Endothelial cell of umbilical vein (primary cell): Measurements from ENCODE around the gene DST. TPM values are rescaled to one million over a fixed set of nuclear protein-coding genes. Genes with fewer than 3 reads are reported as not detected.

Experiments used
- BruUV-seq: library from RNA; stranded (reverse); fragments of 400-500 nt; replicated peaks from 2 replicates; lab custom pipeline; 2021; lab: Mats Ljungman, UMichigan
- CTCF ChIA-PET: fragments of 300-600, 350-600 bp; sonication (Branson Sonifier 250); formaldehyde crosslinking; loops from one replicate; lab custom pipeline; 2021; ENCODE audit warnings: antibody characterized with exemption, inconsistent platforms; lab: Charles Lee
- POLR2A ChIA-PET: fragments of 300-600, 350-600 bp; sonication (Branson Sonifier 250); formaldehyde crosslinking; loops from one replicate; lab custom pipeline; 2021; ENCODE audit warnings: antibody characterized with exemption, inconsistent platforms; lab: Charles Lee
- DNase-seq: peaks from one replicate; pipeline ENCODE4 v3.0.0-alpha.2; 2011; ENCODE audit warnings: low read depth, low spot score
- FAIRE-seq: peaks from 2 replicates; lab custom pipeline; 2011; peaks lifted over from hg19 to GRCh38; lab: Jason Lieb, UNC
- H2AFZ ChIP-seq: 2 replicates; pipeline ENCODE4 v1.6.0; 2012; ENCODE audit warnings: low read depth, low read length, control low read depth, inconsistent platforms
- H3K27ac ChIP-seq: 2 replicates; pipeline ENCODE4 v1.5.1; 2011; ENCODE audit warnings: low read depth, mild to moderate bottlenecking, control low read depth, low read length, moderate library complexity; ENCODE audit not compliant: insufficient read depth
- H3K27me3 ChIP-seq, 2 experiments: 2 replicates each; pipeline versions ENCODE4 v1.6.0 to v1.6.1; 2011; ENCODE audit warnings: low read length in 2 of 2, mixed read lengths in 1 of 2; ENCODE audit not compliant: control insufficient read depth in 2 of 2, insufficient read depth in 2 of 2
- H3K36me3 ChIP-seq, 2 experiments: 2 replicates in 1 of 2; 3 replicates in 1 of 2; pipeline ENCODE4 v1.5.1; 2011; ENCODE audit warnings: low read length in 2 of 2, mild to moderate bottlenecking in 1 of 2, moderate library complexity in 1 of 2; ENCODE audit not compliant: control insufficient read depth in 2 of 2, insufficient read depth in 2 of 2; ENCODE audit errors: extremely low read depth in 1 of 2
- H3K4me1 ChIP-seq: 3 replicates; pipeline ENCODE4 v1.5.1; 2011; ENCODE audit warnings: mild to moderate bottlenecking, low read length; ENCODE audit not compliant: control insufficient read depth, insufficient read depth; ENCODE audit errors: extremely low read depth
- H3K4me2 ChIP-seq: 2 replicates; pipeline ENCODE4 v1.6.1; 2011; ENCODE audit warnings: low read length, control low read depth, mixed read lengths; ENCODE audit not compliant: insufficient read depth
- H3K4me3 ChIP-seq, 3 experiments: fragments of 200-600 bp in 1 of 3; sonication (generic), shearing (Covaris generic) in 1 of 3; replicated peaks in 1 of 3; 2 replicates each; pipeline ENCODE4 v1.5.1; 2011 to 2016; ENCODE audit warnings: control low read depth in 3 of 3, low read length in 3 of 3, mild to moderate bottlenecking in 2 of 3, inconsistent platforms in 1 of 3, low read depth in 1 of 3, moderate library complexity in 1 of 3; ENCODE audit not compliant: insufficient read depth in 1 of 3
- H3K79me2 ChIP-seq: 2 replicates; pipeline ENCODE4 v1.6.0; 2012; ENCODE audit warnings: low read length, inconsistent platforms; ENCODE audit not compliant: control insufficient read depth, insufficient read depth
- H3K9ac ChIP-seq: replicated peaks from 2 replicates; pipeline ENCODE3; 2011; ENCODE audit warnings: low read length, control low read depth; ENCODE audit not compliant: insufficient read depth; ENCODE audit errors: extremely low read depth
- H3K9me1 ChIP-seq: replicated peaks from 3 replicates; pipeline ENCODE4 v1.6.0; 2011; ENCODE audit warnings: mild to moderate bottlenecking, low read length; ENCODE audit not compliant: control insufficient read depth, insufficient read depth; ENCODE audit errors: extremely low read depth
- H3K9me3 ChIP-seq: replicated peaks from 2 replicates; pipeline ENCODE4 v1.5.1; 2012; ENCODE audit warnings: low read length, inconsistent platforms; ENCODE audit not compliant: control insufficient read depth, insufficient read depth
- H4K20me1 ChIP-seq: replicated peaks from 2 replicates; pipeline ENCODE3; 2011; ENCODE audit warnings: mild to moderate bottlenecking, low read length; ENCODE audit not compliant: control insufficient read depth, insufficient read depth; ENCODE audit errors: extremely low read depth
- CTCF ChIP-seq, 2 donors: IDR thresholded peaks; 1 replicate in 1 of 2; 2 replicates in 1 of 2; pipeline ENCODE4 v1.5.1; 2011; ENCODE audit warnings: low read length in 2 of 2, mild to moderate bottlenecking in 2 of 2, moderate library complexity in 2 of 2, control low read depth in 1 of 2, inconsistent platforms in 1 of 2, low read depth in 1 of 2; ENCODE audit not compliant: insufficient read depth in 1 of 2; ENCODE audit errors: extremely low read depth in 1 of 2
- EZH2 ChIP-seq: IDR thresholded peaks from 2 replicates; pipeline ENCODE4 v1.6.1; 2012; ENCODE audit warnings: borderline replicate concordance, low read depth, mild to moderate bottlenecking, moderate library complexity, low read length, inconsistent platforms; ENCODE audit not compliant: severe bottlenecking
- FOS ChIP-seq: IDR thresholded peaks from 2 replicates; pipeline ENCODE4 v1.6.1; 2011; ENCODE audit warnings: mild to moderate bottlenecking, low read length, moderate library complexity, borderline replicate concordance; ENCODE audit not compliant: insufficient read depth
- GATA2 ChIP-seq: IDR thresholded peaks from 2 replicates; pipeline ENCODE4 v1.7.0; 2011; ENCODE audit warnings: low read depth, mild to moderate bottlenecking, moderate library complexity, mixed read lengths, low read length; ENCODE audit not compliant: insufficient read length, insufficient read depth
- JUN ChIP-seq: IDR thresholded peaks from 2 replicates; pipeline ENCODE4 v1.6.1; 2011; ENCODE audit warnings: borderline replicate concordance, low read depth; ENCODE audit not compliant: insufficient read length, insufficient read depth
- MAX ChIP-seq: IDR thresholded peaks from 2 replicates; pipeline ENCODE4 v1.6.1; 2011; ENCODE audit not compliant: insufficient read depth, insufficient read length
- MYC ChIP-seq: IDR thresholded peaks from one replicate; pipeline ENCODE4 v1.6.1; 2011; ENCODE audit warnings: mild to moderate bottlenecking, low read depth, low read length
- POLR2A ChIP-seq: IDR thresholded peaks from 2 replicates; pipeline ENCODE4 v1.6.1; 2012; ENCODE audit warnings: low read depth, mild to moderate bottlenecking, control low read depth, low read length
- POLR2AphosphoS5 ChIP-seq: IDR thresholded peaks from 2 replicates; pipeline ENCODE4 v1.6.1; 2012; ENCODE audit warnings: low read depth, mild to moderate bottlenecking, control low read depth, low read length, moderate library complexity; ENCODE audit not compliant: insufficient read depth
- dilution Hi-C: fragments of 300-500 bp; cut with MboI; formaldehyde crosslinking; loops from one replicate; pipeline ENCODE4 v1.15.0; 2019; ENCODE audit warnings: low sequenced_read_pairs; ENCODE audit not compliant: extremely low pct_ligation_motif_present
- intact Hi-C: fragments of 100-400 bp; cut with micrococcal nuclease; formaldehyde crosslinking; loops from one replicate; pipeline ENCODE4 v1.10.0; 2022
- polyA plus RNA-seq, 4 experiments: library from polyadenylated mRNA; depleted of rRNA in 3 of 4; stranded (reverse) in 3 of 4; unstranded in 1 of 4; fragments of >200 nt; gene quantifications; 2 replicates each; pipeline versions ENCODE4 v1.2.1 to v1.2.3, GENCODE V29; 2011 to 2012; ENCODE audit warnings: missing spikeins in 1 of 4
- total RNA-seq: library from RNA; stranded (reverse); gene quantifications from 2 replicates; pipeline ENCODE4 v1.2.3, GENCODE V29; 2021

Gene DST
- total and polyA plus RNA-seq, 2 donors (not counting 3 experiments of a cell fraction or from before 2014, with no cell fraction given) = 62.3 to 253 TPM

DNA sequence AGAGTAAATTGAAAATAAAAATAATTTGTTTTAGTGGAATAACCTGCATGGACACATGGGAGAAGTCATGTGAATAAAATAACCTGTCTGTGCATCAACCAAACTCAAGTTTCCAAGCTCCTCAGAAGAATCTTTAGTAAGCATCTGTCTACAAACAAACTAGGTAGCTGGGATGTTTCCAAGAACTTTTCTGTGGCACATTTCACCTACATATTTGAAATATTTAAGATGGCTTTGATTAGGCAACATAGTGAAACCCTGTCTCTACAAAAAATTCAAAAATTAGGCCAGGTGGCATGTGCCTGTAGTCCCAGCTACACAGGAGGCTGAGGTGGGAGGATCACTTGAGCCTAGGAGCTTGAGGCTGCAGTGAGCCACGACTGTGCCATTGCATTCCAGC, 168.2 kb downstream of the DST start:
- CTCF ChIA-PET = interaction anchor here (1.0 kb wide), 1 partner anchor 47 kb away, joined by 5 read pairs; no protein-coding TSS in a partner anchor
- H3K9me3 ChIP-seq = no peaks in the 10 kb centered on the region
- H3K36me3 ChIP-seq = peaks cover 9 to 11% of the 10 kb centered on the region in 2 experiments

More for the DNA sequence above, 168.2 kb downstream of the DST start:
- no peak for DNase-seq
- Histone ChIP-seq H3K4me3 (no peak overlapping the region), H3K27me3 (no peaks in the 10 kb centered on the region), H3K4me2 (no peak overlapping the region), H3K27ac (no peak overlapping the region), H3K9ac (no peak overlapping the region), H2AFZ (no peak overlapping the region), H3K79me2 (no peaks in the 10 kb centered on the region), H3K4me1 (peaks cover 3% of the 10 kb centered on the region), H4K20me1 (no peaks in the 10 kb centered on the region), H3K9me1 (no peaks in the 10 kb centered on the region)
- POLR2A ChIA-PET = no interaction called here
- dilution Hi-C loops = no loop called here
- intact Hi-C loops = no loop called here
- no peak for TF ChIP-seq FOS
- TF ChIP-seq GATA2 = no peak
- no peak for TF ChIP-seq MAX
- TF ChIP-seq EZH2 = no peak
- no peak for TF ChIP-seq POLR2A
- no peak for TF ChIP-seq MYC
- TF ChIP-seq CTCF (IDR thresholded peaks at IDR 0.05; ENCODE audit: extremely low read depth in 1 of 2, insufficient read depth in 1 of 2, low read depth in 1 of 2, low read length in 2 of 2) = no peak
- TF ChIP-seq JUN = no peak
- TF ChIP-seq POLR2AphosphoS5 = no peak
- FAIRE-seq = no peak
- no TSS peak for BruUV-seq
